Mucosa of gallbladder (tissue), 1 donor: ENCODE measurements around the gene LRRC8D. TPM values are rescaled to one million over a fixed set of nuclear protein-coding genes. Genes with fewer than 3 reads are reported as not detected.

Source experiments
- DNase-seq: peaks from one replicate; pipeline ENCODE4 v3.0.0-alpha.2; 2020; ENCODE audit warnings: low spot score
- total RNA-seq: library from RNA; stranded (reverse); gene quantifications from one replicate; pipeline ENCODE4 v1.2.1, GENCODE V29; 2021
- donor health status: DM: no; HTN: no; CAD: no.

The LRRC8D gene
- total RNA-seq, 1 donor from 2014 or later: 26.5 TPM

DNA sequence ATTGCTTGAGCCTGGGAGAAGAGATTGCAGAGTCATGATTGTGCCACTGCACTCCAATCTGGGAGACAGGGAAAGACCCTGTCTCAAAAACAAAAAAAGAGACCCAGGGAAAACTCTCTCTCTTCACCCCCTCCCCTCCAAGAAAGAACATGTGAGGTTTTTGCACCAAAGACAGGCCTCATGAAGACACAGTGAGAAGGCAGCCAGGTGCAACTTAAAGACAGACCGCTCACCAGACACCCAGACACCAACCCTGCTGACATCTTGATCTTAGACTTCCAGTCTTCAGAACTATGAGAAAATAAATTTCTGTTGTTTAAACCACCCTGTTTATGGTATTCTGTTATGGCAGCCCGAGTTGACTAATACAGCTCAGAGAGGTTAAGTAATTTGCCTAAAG, 13.3 kb upstream of the LRRC8D start:
- no peak for DNase-seq

DNA sequence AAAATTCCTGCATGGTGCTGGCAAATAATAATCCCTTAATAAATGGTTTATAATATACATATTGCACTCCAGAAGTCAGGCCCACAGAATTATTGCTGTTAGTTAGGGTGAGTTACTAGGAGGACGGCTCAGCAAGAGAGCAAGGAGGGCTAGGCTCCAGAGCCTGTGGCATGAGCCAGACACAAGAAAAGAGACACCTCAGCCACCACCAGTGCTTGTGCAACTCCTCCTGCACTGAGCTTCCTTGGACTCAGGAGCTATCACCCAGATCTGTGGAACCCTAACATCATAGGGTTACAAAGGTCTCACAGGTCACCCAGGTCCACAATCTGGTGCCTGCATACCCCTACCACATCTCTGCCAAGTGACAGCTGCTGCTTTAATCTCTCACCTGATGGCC, 12.8 kb upstream of the LRRC8D start:
- DNase-seq: no peak

DNA sequence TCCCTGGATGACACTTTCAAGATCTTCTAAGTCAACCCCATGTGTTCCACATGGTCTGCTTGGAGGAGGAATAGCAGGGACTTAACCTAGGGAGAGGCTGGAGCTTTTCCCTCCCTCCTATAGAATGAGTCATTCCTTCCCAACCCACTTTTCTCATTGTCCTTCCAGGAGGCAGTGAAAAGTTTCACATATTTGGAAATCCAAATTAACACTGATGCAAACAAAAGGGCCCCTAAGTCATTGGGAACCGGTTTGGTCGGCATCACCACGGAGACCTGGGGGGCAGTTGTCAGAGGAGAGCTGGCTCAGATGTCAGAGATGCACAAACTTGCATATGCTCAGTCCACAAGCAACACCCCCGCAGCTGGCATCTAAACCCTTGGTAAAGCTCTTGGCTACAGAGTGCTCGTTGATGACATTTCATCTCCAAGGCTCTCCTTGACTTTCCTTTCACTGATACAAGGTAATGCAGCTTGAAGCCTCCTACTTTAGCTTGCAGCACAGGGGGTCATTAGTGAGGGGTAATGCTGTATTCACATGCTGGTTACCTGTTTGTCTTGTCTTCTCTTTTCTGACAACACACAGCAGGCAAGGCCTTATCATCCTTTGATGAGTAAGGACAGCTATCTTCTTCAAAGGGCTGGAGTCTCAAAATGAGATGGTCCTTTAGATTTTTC, 12.3 kb upstream of the LRRC8D start:
- no peak for DNase-seq

DNA sequence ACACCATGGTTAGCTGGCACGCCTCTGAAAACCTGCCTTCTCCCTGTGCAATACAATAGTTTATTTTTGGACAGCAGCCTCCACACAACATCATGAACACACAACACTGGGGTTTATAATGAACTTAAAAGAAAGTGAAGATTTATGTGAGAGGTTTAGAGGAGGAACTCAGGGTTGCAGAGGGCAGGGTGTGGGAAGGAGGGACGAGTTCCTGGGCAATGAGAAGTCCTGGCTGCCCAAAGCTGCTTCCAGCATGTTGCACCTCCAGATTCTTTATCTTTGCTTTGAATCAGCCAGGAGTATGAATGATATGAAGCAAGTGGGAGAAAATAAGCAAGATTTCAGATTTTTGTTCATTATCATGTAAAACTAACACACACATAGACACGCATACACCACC, 11.3 kb upstream of the LRRC8D start:
- DNase-seq: no peak

DNA sequence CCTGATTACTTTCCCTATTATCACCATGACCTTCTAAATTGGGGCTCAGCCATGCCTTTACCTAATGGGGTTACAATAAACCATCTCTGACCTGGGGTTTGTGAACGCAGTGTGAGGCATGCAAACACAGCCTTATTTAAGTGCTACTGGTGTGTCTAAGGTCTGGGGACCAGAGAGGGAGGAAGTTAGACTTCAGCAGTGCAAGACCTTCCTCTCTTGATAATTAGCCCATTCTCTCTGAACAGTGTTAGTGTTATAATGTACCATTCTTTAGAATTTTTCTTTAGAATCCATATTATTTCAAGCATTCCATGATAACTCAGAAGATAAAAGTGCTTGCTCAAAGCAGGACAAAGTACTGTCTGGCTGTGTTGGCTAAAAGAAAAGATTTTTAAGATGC, 10.5 kb upstream of the LRRC8D start:
- DNase-seq: no peak

DNA sequence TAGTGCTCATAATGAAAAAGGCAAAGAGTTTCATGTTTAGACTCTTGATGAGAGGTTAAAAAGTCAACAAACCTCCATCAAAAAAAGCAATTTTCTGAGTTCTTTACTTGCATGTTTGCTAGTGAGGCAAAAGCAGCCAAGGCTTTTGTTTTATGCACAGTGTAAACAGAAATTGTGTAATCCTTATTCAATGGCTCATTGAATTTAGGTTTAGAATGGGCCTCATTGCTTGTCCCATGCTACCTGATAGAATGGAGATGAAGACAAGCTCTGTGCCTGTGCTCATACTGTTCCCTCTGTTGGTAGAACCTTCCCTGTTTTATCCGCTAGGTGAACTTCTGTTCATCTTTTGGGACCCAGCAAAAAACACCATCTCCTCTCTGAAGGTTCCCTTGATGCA, 10.0 kb upstream of the LRRC8D start:
- DNase-seq: no peak

DNA sequence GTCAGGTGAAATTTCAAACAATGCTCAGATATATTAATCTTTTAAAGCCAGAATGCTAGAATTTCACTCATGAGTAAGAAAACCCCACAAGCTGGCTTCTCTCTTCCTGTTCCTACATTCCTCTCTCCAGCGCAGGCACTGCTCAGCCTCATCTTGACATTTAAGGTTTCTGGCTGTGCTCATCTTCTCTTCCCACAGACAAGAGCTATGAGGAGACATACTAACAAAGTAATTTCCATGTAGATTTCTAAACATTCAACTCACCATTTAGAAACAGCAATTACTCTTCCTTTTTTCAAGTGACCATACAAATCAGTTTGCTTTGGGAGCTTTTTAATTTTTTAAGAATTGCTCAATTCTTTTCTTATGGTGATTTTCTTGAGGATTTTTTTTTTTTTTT, 7.8 kb upstream of the LRRC8D start:
- DNase-seq: peak; percentile 59

DNA sequence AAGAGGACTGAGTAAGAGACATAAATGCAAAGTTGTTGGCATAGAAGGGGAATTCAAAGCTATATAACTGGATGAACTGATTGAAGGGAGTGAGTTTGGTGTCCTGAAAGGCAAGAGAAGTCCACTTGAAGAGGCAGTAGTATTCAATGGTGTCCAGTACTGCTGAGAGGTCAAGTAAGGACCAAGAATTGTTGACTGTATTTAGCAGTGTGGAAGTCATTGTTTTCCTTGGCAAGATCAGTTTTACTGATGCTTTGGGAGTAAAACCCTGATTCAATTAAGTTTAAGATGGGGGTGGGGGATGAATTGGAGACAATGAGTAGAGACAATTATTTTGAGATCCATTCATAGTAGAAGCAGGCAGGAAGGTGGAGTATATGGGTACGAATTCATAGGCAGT, 5.8 kb upstream of the LRRC8D start:
- DNase-seq: no peak

DNA sequence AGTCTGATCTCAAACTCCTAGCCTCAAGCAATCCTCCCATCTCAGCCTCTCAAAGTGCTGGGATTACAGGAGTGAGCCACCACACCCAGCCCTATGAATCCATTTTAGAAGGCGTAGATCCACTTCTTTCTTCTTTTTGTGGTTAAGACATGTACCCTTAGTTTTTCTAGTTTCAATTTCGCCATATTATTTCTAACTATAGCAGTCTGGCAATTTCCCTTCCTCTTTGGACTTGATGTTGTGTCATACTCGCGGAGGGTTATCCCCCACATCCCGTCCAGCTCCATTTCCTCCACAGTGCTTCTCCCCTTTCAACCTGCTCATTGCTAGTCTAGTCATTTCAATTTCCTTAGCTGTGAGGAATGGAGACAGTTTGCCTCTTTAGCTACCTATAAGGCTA, 5.2 kb upstream of the LRRC8D start:
- no peak for DNase-seq

DNA sequence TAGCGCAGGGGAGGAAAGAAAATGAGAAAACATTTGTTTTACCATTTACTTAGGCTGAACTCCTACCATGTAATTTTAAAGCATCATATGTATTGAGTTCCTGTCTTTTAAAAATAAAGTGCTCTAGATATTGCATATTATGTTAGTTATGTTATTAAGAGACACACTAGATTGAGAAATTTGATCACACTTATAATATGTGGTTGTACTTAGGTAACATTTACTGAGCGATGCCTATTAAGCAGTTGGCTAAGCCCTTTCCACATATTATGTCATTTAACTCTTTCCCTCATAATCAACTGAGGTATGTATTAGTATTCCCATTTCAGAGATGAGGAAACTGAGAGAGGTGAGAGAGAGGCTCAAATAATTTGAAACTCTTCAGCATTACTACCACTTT, 4.5 kb upstream of the LRRC8D start:
- DNase-seq: no peak

DNA sequence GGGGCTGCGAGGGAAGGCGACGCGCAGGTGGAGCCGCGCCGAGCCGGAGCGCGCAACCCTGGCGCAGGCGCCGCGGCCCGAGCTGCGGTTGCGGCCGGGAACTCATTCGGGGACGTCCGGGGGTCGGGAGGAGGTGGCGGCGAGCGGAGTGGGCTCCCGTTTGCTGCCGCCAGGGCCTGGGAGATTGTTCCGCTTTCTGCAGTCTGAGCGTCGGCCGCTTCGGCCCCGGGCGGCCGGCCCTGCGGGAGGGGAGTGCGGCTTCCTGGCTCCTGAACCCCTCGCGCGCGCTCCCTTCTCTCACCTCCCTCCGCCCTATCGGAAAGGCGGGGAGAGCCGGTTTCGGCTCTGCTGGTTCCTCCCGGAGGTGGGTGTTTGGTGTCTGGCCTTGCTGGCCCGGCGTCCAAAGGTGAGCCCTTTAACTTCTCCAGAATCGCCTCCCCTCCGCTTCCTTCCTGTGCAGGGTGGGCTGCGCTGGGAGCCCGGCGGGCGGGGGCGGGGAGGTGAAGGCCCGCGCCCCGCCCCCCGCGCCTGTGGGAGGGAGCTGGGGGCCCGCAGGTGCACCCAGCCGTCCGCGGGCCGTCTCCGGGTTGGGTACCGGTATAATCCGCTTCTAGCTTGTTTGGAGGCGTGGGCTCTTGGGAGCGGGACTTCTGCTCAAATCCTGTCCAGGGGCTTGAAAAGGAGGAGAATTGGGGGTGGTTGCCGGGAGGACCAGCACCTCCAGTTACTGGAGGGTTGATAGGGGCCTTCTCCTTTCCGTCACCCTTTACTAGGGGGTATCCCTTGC, 683 bp downstream of the LRRC8D start:
- peak; percentile 30 for DNase-seq

DNA sequence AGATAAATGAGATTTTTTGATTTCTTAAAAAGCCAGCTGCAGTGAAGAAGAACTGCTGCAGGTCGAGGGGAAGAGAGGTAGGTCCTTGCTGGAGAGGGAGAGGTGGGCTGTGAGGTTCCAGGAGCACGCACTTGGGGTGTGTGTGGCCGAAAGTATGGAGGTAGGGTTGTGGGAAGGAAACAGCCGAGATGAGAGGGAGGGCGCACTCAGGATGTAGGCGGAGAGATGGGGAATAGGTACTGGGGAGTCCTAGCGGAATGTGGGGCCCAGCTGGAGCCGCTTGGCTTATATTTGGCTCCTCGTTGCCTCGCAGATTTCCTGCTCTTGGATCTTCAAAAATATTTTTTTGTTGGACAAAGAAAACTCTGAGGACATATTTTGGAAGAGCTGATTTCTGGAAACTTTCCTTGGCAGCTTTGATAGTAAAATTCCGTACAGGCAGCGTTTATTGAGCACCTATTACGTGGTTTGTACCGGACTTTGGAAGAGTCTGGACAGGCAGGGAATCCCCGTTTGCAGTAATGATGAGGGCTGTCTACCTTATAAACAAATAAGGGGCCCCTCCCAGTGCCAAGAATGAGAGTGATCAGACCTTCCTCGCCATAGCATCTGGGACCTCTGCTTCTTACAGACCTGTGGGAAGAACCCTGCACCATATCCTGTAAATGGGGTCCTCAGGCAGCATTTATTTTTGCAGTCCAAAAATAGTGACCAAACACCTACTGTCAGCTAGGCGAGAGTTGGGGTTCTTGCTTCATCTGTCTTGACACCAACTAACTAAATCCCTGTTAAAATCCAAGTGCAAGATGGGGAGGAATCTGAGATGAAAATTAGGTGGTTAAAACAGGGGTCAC, 1.5 kb downstream of the LRRC8D start:
- no peak for DNase-seq

DNA sequence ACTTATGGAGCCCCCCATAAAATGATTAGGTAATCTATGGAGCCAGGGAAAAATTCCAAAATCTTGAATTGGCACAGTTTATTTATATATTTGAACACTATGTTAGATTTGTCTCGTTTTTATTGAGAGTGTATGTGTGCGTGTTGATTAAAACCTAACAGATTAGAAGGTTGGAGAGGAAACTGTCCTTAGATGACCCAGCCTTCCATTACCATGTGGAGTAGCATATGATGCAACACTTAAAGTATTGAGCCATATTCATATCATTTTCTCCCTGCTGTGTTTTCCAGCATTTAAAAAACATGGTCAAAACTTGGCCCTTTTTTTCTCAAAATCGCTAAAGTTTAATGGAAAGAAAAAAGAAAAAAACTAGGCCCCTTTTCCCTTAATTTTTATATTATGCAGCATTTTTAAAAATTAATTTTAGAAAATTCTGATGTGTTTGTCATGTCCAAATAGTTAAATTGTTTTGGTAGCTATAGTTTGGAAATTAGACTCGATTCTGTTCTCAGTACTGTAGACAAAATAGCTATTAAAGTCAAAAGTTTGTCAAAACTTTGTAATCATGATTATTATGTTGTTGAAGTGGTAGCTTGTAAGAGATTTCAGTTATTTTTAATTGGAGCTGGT, 2.3 kb downstream of the LRRC8D start:
- no peak for DNase-seq

DNA sequence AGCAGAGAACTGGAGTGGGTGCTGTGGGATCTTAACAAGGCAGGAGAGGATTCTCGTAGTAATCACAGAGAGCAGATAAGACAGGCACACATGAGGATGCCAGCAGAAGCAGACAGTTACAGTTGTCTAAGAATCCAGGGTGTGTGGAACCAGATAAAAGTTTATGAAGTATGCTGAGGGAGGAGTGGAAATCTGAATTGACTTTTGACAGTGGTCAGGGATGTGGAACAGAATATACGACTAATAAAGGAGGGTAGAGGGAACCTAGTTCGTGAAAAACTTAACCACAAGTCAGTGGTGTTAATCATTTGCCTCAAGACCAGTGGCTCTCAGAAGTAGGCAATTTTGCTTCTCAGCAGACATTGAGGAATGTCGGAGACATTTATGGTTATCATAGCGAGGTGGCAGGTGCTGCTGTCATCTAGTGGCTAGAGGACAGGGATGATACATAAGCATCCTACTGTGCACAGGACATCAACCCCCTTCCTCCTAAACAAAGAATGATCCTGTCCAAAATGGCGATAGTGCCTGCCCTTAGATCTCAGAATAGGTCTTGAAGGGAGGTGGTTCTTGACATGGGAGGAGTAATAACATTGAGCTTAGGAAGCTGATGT, 3.0 kb downstream of the LRRC8D start:
- no peak for DNase-seq

DNA sequence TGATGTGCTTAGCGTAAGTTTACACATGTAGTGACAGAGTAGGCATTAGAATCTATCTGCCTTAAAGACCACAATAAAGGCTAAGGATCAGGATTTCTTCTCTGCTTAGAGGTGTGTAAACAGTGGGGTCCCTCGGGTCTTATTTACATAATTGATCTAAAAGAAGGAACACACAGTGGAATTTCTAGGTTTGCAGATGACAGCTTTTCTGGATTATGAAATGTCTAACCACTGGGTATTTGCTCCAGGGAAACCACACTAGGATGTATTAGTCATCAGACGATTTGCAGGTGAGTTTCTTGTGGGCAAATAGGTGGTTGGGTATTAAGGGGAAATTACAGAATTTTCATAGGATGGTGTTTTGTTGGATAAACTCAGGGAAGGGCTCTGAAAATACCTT, 5.8 kb downstream of the LRRC8D start:
- DNase-seq: no peak

DNA sequence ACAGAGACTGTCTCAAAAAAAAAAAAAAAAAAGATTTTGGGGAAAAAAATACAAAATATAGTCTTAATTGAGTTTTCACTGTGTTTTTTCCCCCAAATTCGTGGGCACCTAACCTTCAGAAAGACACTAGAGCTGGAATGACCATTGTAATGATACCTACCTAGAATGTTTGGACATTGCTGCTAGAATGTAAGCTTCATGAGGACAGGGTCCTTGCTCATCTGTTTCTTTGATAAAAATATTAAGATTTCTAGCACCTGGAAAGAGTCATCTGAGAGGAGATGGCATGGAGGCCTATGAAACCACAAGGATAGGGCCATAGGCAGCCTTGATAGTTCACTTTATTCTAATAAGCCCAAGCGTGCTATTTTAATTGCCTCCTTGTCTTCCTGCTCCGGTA, 6.5 kb downstream of the LRRC8D start:
- no peak for DNase-seq

DNA sequence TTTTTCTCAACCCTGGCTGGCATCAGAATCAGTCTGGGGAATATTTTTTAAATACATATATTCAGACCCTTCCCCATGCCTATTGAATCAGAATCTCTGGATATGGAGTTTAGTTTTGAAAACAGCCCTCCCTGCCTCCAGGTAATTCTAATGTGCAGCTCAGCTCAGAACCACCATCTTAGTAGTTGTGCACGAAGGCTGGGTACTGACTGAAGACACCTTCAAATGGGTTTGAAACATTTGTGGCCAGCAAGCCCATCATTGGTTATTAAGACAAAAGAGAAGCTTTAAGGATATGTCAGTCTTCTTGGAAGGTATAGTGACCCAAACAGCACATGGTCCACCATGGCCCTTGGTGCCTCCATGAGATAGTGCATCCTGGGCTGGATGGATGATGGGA, 7.1 kb downstream of the LRRC8D start:
- no peak for DNase-seq

DNA sequence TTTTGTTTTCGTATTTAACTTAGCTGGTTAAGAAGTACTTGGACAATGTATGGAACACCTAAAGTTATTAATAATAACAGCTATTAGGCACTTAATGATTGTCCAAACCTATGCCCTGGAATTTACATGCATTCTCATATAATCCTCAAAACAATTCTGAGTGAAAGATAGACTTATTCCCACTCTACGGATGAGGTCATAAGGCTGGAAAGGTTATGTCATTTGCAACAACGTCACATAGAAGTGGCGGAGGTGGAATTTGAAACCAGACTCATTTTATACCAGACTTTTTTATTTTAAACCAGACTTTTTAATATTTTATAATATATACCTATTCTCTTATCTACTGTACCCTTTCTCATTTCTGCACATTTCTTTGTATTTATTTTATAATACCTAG, 8.4 kb downstream of the LRRC8D start:
- no peak for DNase-seq

DNA sequence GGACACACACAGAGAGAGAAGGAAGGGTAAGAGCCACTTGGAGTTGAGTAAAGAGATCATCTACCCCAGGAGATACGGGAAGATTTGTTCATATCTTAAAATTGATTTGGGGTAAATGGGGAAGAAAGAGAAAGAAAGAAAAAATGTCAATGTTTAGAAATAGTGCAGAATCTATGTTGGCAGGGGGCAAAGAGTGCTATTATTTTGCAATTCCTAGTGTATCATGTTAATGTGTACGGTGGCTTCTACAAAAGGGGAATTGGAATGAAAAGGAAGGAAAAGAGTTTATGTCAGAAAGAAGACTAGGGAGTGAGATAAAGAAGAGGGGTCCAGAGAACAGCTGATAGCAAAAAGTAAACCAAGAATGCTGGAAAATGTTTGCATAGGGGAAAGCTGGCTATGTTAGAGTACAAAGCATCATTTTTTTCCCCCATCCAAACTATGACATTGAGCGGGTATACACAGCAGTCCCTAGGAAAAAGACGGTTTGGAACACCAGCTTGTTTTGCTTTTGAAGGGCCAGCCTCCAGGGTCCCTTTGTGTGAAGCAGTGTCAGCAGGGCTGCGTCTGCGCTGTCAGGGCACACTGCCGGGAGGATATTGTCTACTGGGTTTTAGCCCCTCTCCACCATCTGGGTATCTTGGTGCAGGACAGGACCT, 10.8 kb downstream of the LRRC8D start:
- DNase-seq: no peak

DNA sequence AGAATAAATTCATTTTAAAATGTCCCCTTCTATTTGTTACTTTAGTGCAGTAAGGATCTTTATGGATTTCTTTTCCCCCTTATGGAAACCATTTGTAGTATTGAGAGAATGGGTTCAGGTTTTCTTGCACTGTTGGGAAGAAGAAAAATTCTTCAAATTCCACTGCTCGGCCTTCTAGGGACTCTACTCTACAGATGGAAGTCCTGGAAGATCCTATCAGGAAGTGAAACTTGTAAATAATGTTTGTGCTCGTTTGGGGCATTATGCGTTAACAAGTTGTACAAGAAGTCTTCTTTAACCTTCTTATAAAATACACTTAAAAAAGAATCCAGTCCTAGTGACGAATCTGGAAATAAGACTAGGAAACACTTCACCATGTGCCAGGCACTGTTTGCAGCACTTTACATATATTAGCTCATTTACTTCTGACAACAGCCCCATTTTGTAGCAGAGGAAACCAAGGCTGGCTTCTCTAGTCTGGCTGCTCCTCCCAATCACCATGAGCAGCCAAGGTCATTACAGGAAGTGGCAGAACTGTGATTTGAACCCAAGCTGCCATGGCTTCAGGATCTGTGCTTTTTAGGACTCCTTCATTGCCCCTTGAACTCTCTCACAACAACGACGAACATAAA, 11.8 kb downstream of the LRRC8D start:
- no peak for DNase-seq
